SK-N-SH (cell line): ENCODE measurements around the gene CPOX. TPM values are rescaled to one million over a fixed set of nuclear protein-coding genes. Genes with fewer than 3 reads are reported as not detected.

Experiments
- CTCF ChIA-PET: fragments of 300-600, 350-600 bp; formaldehyde crosslinking; extraction: SDS; loops from one replicate; lab custom pipeline; 2021; lab: Yijun Ruan, JAX
- POLR2A ChIA-PET: fragments of 350-600 bp; sonication (Branson Sonifier 250); formaldehyde crosslinking; extraction: SDS; loops from one replicate; lab custom pipeline; 2020; ENCODE audit warnings: antibody characterized with exemption, inconsistent platforms; lab: Yijun Ruan, JAX
- DNase-seq: peaks from one replicate; pipeline ENCODE4 v3.0.0; 2012
- H2AFZ ChIP-seq: fragments of 200-600 bp; sonication (generic); 2 replicates; pipeline ENCODE4 v1.8.1; 2016; ENCODE audit warnings: antibody characterized with exemption, mild to moderate bottlenecking, low read depth
- H3F3A ChIP-seq: fragments of 200-600 bp; sonication (generic); replicated peaks from 2 replicates; pipeline ENCODE3; 2016; ENCODE audit warnings: antibody characterized with exemption, mild to moderate bottlenecking; ENCODE audit not compliant: insufficient read depth
- H3K27ac ChIP-seq, 2 experiments: fragments of 200-500 bp in 1 of 2; fragments of 200-600 bp in 1 of 2; sonication (Bioruptor generic) in 1 of 2; sonication (generic), shearing (Covaris generic) in 1 of 2; 2 replicates each; pipeline versions ENCODE4 v1.5.1 to v1.6.1; 2014 to 2016; ENCODE audit warnings: low read depth in 2 of 2, inconsistent platforms in 1 of 2, low read length in 1 of 2, mild to moderate bottlenecking in 1 of 2, mixed read lengths in 1 of 2
- H3K27me3 ChIP-seq: fragments of 200-600 bp; sonication (generic), shearing (Covaris generic); 2 replicates; pipeline ENCODE4 v1.6.1; 2016; ENCODE audit warnings: mixed run types; ENCODE audit not compliant: insufficient read depth
- H3K36me3 ChIP-seq, 2 experiments: fragments of 200-500 bp in 1 of 2; fragments of 200-600 bp in 1 of 2; sonication (Bioruptor generic) in 1 of 2; sonication (generic) in 1 of 2; replicated peaks in 1 of 2; 2 replicates each; pipeline versions ENCODE3 to v1.5.1; 2014 to 2016; ENCODE audit warnings: low read length in 1 of 2, mild to moderate bottlenecking in 1 of 2; ENCODE audit not compliant: insufficient read depth in 2 of 2, control insufficient read depth in 1 of 2
- H3K4me1 ChIP-seq, 2 experiments: fragments of 200-500 bp in 1 of 2; fragments of 200-600 bp in 1 of 2; sonication (Bioruptor generic) in 1 of 2; sonication (generic), shearing (Covaris generic) in 1 of 2; 2 replicates each; pipeline versions ENCODE4 v1.5.1 to v1.6.1; 2014 to 2016; ENCODE audit warnings: low read depth in 1 of 2, low read length in 1 of 2, mixed run types in 1 of 2; ENCODE audit not compliant: insufficient read depth in 2 of 2, control insufficient read depth in 1 of 2
- H3K4me2 ChIP-seq: fragments of 200-600 bp; sonication (generic), shearing (Covaris generic); 2 replicates; pipeline ENCODE4 v1.6.1; 2017; ENCODE audit warnings: mixed run types
- H3K4me3 ChIP-seq, 2 experiments: fragments of 200-500 bp in 1 of 2; fragments of 200-600 bp in 1 of 2; sonication (Bioruptor generic) in 1 of 2; sonication (generic), shearing (Covaris generic) in 1 of 2; 2 replicates each; pipeline versions ENCODE4 v1.5.1 to v1.8.1; 2014 to 2016; ENCODE audit warnings: low read depth in 2 of 2, inconsistent platforms in 1 of 2, low read length in 1 of 2, mild to moderate bottlenecking in 1 of 2, mixed read lengths in 1 of 2, moderate library complexity in 1 of 2
- H3K79me2 ChIP-seq: fragments of 200-600 bp; sonication (generic); 2 replicates; pipeline ENCODE4 v1.8.1; 2017; ENCODE audit warnings: mild to moderate bottlenecking; ENCODE audit not compliant: insufficient read depth
- H3K9ac ChIP-seq: fragments of 200-600 bp; sonication (generic); 2 replicates; pipeline ENCODE4 v1.6.1; 2017; ENCODE audit warnings: mixed run types
- H3K9me2 ChIP-seq: fragments of 200-600 bp; sonication (generic); 2 replicates; pipeline ENCODE4 v1.6.1; 2017; ENCODE audit warnings: mixed run types
- H3K9me3 ChIP-seq: fragments of 200-600 bp; sonication (generic); 2 replicates; pipeline ENCODE4 v1.6.1; 2017; ENCODE audit warnings: mixed run types, mild to moderate bottlenecking, moderate library complexity
- H4K20me1 ChIP-seq: fragments of 200-600 bp; sonication (generic); 2 replicates; pipeline ENCODE4 v1.6.1; 2017; ENCODE audit warnings: mild to moderate bottlenecking, mixed run types; ENCODE audit not compliant: insufficient read depth
- ELF1 ChIP-seq: IDR thresholded peaks from 2 replicates; pipeline ENCODE4 v1.4.0; 2012
- EZH2phosphoT487 ChIP-seq: fragments of 200-600 bp; sonication (generic); IDR thresholded peaks from 2 replicates; pipeline ENCODE4 v1.6.1; 2017; ENCODE audit warnings: low read depth, mixed run types, mild to moderate bottlenecking, antibody characterized with exemption, moderate library complexity, borderline replicate concordance
- FOXJ3 ChIP-seq: sonication (generic); formaldehyde crosslinking; IDR thresholded peaks from 2 replicates; pipeline ENCODE4 v1.5.1; 2020; ENCODE audit warnings: mild to moderate bottlenecking, missing genetic modification reagents
- MXI1 ChIP-seq: IDR thresholded peaks from 2 replicates; pipeline ENCODE4 v1.6.1; 2012; ENCODE audit warnings: mild to moderate bottlenecking, low read depth, low read length, improper control_type of control experiment
- NRF1 ChIP-seq: IDR thresholded peaks from 2 replicates; pipeline ENCODE4 v1.6.1; 2012; ENCODE audit warnings: low read depth, mild to moderate bottlenecking, low read length
- POLR2AphosphoS5 ChIP-seq: IDR thresholded peaks from 2 replicates; pipeline ENCODE4 v1.6.1; 2012; ENCODE audit warnings: low read depth, low read length
- RFX5 ChIP-seq: IDR thresholded peaks from 2 replicates; pipeline ENCODE4 v1.6.1; 2012; ENCODE audit warnings: mild to moderate bottlenecking, improper control_type of control experiment, low read length
- WGBS: methylation state at CpG from one replicate; pipeline ENCODE4 v1.1.6; 2017; ENCODE audit warnings: low lambda C conversion rate; 5-methylcytosine and 5-hydroxymethylcytosine counted together
- polyA plus RNA-seq, 3 experiments: library from polyadenylated mRNA; depleted of rRNA; stranded (reverse); fragments of >200 nt; gene quantifications; 2 replicates each; pipeline ENCODE4 v1.2.3, GENCODE V29; 2012
- TF ChIP-seq, protein P1 (sequence below): IDR thresholded peaks from 2 replicates; pipeline ENCODE4 v1.4.0; 2012; ENCODE audit warnings: low read depth, borderline replicate concordance
- TF ChIP-seq, protein P2 (sequence below): fragments of 150-350 bp; IDR thresholded peaks from 2 replicates; pipeline ENCODE4 v1.6.1; 2017; ENCODE audit warnings: antibody characterized with exemption, low read length, low read depth, borderline replicate concordance
- TF ChIP-seq, protein P3 (sequence below): IDR thresholded peaks from 2 replicates; pipeline ENCODE4 v1.4.0; 2012; ENCODE audit warnings: low read depth, borderline replicate concordance
- TF ChIP-seq, protein P4 (sequence below): IDR thresholded peaks from 2 replicates; pipeline ENCODE4 v1.6.1; 2012; ENCODE audit warnings: mild to moderate bottlenecking, low read depth, low read length, moderate library complexity
- TF ChIP-seq, protein P5 (sequence below): fragments of 200-600 bp; sonication (generic); IDR thresholded peaks from 2 replicates; pipeline ENCODE4 v1.6.1; 2017; ENCODE audit warnings: antibody characterized with exemption, mild to moderate bottlenecking, moderate library complexity

The CPOX gene
- polyA plus RNA-seq, 1 of the 3 experiments (the other 2 are of a cell fraction), result 36.7 TPM

DNA sequence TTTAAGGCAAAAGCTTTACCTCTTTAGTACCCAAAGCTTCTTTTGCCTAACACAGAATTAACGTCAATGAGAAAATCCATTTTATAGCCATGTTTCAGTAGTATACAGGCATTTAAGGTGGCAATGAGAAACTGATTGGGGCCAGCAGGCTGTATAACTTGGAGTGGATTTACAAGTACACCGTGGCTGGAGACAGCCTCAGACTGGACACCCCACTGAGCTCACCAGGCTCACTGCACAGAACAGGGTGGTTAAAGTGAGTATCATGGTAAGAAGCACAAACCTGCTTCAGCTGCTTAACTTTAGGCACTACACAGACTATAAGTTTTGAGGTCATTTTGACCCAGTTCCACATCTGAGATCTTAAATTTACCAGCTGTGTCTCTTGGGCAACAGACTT is 8.9 kb downstream of the CPOX start:
- Histone ChIP-seq H3F3A (peaks cover 3% of the 10 kb centered on the region), H3K4me2 (no peak overlapping the region), H4K20me1 (no peaks in the 10 kb centered on the region), H3K36me3 (peaks cover 56 to 66% of the 10 kb centered on the region in 2 experiments), H3K9me2 (no peaks in the 10 kb centered on the region), H3K4me3 (no peak overlapping the region), H3K27ac (no peak overlapping the region), H3K9ac (no peak overlapping the region), H3K4me1 (no peaks in the 10 kb centered on the region), H3K27me3 (no peaks in the 10 kb centered on the region), H3K79me2 (no peaks in the 10 kb centered on the region), H3K9me3 (no peaks in the 10 kb centered on the region), H2AFZ (no peak overlapping the region)
- no peak for TF ChIP-seq MXI1
- TF ChIP-seq, protein P1, sequence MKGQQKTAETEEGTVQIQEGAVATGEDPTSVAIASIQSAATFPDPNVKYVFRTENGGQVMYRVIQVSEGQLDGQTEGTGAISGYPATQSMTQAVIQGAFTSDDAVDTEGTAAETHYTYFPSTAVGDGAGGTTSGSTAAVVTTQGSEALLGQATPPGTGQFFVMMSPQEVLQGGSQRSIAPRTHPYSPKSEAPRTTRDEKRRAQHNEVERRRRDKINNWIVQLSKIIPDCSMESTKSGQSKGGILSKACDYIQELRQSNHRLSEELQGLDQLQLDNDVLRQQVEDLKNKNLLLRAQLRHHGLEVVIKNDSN, result no peak
- TF ChIP-seq, protein P2, sequence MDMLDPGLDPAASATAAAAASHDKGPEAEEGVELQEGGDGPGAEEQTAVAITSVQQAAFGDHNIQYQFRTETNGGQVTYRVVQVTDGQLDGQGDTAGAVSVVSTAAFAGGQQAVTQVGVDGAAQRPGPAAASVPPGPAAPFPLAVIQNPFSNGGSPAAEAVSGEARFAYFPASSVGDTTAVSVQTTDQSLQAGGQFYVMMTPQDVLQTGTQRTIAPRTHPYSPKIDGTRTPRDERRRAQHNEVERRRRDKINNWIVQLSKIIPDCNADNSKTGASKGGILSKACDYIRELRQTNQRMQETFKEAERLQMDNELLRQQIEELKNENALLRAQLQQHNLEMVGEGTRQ, result no peak
- TF ChIP-seq FOXJ3, result no peak
- no peak for TF ChIP-seq RFX5
- TF ChIP-seq, protein P3, sequence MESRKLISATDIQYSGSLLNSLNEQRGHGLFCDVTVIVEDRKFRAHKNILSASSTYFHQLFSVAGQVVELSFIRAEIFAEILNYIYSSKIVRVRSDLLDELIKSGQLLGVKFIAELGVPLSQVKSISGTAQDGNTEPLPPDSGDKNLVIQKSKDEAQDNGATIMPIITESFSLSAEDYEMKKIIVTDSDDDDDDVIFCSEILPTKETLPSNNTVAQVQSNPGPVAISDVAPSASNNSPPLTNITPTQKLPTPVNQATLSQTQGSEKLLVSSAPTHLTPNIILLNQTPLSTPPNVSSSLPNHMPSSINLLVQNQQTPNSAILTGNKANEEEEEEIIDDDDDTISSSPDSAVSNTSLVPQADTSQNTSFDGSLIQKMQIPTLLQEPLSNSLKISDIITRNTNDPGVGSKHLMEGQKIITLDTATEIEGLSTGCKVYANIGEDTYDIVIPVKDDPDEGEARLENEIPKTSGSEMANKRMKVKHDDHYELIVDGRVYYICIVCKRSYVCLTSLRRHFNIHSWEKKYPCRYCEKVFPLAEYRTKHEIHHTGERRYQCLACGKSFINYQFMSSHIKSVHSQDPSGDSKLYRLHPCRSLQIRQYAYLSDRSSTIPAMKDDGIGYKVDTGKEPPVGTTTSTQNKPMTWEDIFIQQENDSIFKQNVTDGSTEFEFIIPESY, result no peak
- TF ChIP-seq EZH2phosphoT487, result no peak
- TF ChIP-seq, protein P4, sequence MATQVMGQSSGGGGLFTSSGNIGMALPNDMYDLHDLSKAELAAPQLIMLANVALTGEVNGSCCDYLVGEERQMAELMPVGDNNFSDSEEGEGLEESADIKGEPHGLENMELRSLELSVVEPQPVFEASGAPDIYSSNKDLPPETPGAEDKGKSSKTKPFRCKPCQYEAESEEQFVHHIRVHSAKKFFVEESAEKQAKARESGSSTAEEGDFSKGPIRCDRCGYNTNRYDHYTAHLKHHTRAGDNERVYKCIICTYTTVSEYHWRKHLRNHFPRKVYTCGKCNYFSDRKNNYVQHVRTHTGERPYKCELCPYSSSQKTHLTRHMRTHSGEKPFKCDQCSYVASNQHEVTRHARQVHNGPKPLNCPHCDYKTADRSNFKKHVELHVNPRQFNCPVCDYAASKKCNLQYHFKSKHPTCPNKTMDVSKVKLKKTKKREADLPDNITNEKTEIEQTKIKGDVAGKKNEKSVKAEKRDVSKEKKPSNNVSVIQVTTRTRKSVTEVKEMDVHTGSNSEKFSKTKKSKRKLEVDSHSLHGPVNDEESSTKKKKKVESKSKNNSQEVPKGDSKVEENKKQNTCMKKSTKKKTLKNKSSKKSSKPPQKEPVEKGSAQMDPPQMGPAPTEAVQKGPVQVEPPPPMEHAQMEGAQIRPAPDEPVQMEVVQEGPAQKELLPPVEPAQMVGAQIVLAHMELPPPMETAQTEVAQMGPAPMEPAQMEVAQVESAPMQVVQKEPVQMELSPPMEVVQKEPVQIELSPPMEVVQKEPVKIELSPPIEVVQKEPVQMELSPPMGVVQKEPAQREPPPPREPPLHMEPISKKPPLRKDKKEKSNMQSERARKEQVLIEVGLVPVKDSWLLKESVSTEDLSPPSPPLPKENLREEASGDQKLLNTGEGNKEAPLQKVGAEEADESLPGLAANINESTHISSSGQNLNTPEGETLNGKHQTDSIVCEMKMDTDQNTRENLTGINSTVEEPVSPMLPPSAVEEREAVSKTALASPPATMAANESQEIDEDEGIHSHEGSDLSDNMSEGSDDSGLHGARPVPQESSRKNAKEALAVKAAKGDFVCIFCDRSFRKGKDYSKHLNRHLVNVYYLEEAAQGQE, result no peak
- TF ChIP-seq POLR2AphosphoS5, result no peak
- TF ChIP-seq, protein P5, sequence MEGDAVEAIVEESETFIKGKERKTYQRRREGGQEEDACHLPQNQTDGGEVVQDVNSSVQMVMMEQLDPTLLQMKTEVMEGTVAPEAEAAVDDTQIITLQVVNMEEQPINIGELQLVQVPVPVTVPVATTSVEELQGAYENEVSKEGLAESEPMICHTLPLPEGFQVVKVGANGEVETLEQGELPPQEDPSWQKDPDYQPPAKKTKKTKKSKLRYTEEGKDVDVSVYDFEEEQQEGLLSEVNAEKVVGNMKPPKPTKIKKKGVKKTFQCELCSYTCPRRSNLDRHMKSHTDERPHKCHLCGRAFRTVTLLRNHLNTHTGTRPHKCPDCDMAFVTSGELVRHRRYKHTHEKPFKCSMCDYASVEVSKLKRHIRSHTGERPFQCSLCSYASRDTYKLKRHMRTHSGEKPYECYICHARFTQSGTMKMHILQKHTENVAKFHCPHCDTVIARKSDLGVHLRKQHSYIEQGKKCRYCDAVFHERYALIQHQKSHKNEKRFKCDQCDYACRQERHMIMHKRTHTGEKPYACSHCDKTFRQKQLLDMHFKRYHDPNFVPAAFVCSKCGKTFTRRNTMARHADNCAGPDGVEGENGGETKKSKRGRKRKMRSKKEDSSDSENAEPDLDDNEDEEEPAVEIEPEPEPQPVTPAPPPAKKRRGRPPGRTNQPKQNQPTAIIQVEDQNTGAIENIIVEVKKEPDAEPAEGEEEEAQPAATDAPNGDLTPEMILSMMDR, result no peak
- TF ChIP-seq NRF1, result no peak
- no peak for TF ChIP-seq ELF1
- ChIA-PET POLR2A (no interaction called here), CTCF (no interaction called here)
- DNase-seq, result no peak
- 96% methylated on average over 2 of the region's 2 CpGs for WGBS
